ENCODE data around the gene KRTAP10-1.
"Not testable (repeated sequence)": the region's sequence is repeated elsewhere in the genome, so short reads cannot be mapped to it uniquely, and the experiment has no call there.

KRTAP10-1 gene, protein sequence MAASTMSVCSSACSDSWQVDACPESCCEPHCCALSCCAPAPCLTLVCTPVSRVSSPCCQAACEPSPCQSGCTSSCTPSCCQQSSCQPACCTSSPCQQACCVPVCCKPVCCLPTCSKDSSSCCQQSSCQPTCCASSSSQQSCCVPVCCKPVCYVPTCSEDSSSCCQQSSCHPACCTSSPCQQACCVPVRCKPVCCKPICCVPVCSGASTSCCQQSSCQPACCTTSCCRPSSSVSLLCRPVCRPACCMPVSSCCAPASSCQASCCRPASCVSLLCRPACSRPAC

GRCh38 chr21:44539991-44540666 lies at the start of gene KRTAP10-1:
TSS of gene KRTAP10-1 (minus strand) at chr21:44540195. CDS start at chr21:44540150, 45 bp downstream.
- FAIRE-seq, result no peak

DNA sequence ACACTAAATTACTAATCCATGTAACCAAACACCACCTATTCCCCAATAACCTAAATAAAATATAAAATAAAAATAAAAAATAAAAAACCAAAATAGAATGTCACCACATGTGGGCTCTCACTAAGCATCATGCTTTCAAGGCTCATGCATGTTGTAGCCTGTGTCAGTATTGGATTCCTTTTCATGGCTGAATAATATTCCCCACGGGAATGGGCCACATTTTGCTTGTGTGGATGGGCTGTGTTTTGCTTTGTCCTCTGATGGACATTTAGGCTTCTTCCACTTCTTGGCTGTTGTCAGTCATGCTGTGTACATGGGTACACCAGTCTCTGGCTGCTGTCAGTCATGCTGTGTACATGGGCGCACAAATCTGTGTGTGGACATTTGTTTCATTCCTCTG lies 49.1 kb upstream of the KRTAP10-1 start:
- FAIRE-seq, result no peak

GRCh38 chr21:44585892-44586291 lies 45.9 kb upstream of the KRTAP10-1 start:
- no peak for FAIRE-seq

- FAIRE-seq, result no peak
These were observed 43.8 kb upstream of the KRTAP10-1 start for GRCh38 chr21:44583800-44584147.

DNA sequence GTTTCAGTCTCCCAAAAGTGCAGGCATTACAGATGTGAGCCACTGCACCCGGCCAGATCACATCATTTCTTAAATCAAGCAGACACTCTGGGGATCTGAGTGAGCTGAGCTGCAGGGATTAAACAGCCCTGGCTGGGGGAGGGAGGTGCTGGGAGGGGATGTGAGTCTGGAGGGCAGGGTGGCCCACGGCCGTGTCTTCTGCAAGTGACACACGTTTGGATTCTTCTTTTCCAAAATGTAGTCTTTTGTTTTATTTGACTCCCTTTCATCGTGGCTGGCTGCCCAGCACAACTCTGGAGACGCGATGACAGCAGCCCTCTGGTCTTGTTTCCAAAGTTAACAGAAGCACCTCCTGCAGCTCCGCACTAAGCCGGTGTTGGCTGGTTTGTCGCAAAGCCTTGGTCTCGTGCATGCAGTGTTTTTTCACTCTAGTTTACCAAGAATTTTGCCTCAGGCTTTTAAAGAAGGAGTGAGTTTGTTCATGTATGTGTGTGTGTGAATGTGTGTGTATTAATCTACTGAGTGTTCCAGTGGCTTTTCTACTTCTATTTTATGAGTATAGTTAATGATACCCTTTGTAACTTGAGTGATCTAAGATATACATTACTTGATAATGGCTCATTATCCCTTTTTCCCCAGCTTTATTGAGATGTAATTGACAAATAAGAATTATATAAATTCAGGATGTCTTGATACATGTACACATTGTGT lies 43.2 kb upstream of the KRTAP10-1 start:
- FAIRE-seq, result no peak

- no peak for FAIRE-seq
These were observed 42.1 kb upstream of the KRTAP10-1 start for GRCh38 chr21:44582055-44582454.

DNA sequence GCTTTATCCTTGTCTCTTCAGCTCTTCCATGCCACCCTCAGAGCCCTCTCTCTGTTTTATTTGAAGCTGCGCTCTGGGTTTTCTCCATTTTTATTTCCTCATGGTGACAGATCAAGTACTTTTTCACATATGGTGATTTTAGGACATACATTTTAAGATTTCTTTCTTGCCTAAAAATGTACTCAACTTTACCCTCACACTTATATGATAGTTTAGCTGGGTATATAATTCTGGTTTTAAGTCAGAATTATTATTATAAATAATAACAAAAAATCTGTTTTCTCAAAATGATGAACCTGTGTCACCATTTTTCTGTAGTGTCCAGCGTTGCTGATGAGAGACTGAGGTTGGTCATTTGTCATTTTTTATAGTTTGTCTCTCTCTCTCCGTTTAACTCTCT lies 41.2 kb upstream of the KRTAP10-1 start:
- no peak for FAIRE-seq

GRCh38 chr21:44580231-44580821 lies 40.3 kb upstream of the KRTAP10-1 start, which contains the start of gene KRTAP10-5:
TSS of gene KRTAP10-5 (minus strand) at chr21:44580604. CDS start at chr21:44580578, 26 bp downstream.
- FAIRE-seq, result not testable (repeated sequence)

GRCh38 chr21:44579833-44580144 lies 39.8 kb upstream of the KRTAP10-1 start:
- FAIRE-seq, result no peak

- FAIRE-seq, result no peak
These were observed 39.2 kb upstream of the KRTAP10-1 start for GRCh38 chr21:44579056-44579832.

GRCh38 chr21:44578371-44579055 lies 38.5 kb upstream of the KRTAP10-1 start:
- no peak for FAIRE-seq

DNA sequence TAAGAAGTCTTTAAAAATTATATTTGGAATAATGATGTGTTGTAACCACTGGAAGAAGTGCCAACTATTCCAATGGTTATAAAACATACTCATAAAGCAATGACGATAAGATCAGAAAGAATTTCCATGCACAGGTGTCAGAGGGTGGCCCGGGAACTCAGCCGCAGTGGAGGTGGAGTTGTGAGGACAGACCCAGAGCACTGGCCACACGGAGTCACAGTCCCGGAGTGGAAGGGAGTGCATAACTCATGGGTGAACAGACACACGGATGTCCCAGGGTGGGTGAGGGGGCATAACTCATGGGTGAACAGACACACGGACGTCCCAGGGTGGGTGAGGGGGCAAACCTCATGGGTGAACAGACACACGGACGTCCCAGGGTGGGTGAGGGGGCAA lies 36.0 kb upstream of the KRTAP10-1 start:
- no peak for FAIRE-seq

DNA sequence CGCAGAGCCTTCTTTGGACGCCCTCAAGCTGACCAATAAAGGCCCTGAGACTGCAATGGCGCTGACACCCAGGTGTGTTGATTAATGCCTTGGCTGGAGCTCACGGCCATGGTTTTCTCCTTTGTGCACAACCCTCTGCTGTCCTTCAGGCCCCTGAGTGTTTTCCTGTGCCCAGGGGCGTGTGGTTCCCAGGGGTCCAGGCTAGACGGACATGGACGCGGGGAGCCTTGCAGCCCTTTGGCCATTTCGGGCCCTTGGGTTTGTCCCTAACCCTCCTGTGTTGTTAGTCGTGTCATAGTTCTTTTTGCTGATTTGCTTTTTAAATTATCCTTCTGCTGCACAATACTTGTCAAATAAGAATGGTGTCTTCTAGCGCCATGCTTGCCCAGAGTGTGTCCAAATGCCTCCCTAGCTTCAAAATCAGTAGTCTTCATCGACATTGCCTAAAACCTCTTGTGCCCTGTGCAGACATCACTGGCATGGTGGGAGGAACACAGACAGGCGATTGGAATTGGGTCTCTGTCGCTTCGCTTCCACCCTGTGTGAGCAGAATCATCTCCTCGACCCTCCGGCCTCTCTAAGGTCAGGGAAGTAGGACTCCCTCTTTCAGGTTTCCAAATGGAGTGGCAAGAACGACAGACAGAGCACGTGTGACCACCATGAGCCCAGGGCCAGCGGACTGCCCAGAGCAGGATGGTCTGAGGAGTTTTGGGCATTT lies 35.5 kb upstream of the KRTAP10-1 start:
- FAIRE-seq, result no peak

DNA sequence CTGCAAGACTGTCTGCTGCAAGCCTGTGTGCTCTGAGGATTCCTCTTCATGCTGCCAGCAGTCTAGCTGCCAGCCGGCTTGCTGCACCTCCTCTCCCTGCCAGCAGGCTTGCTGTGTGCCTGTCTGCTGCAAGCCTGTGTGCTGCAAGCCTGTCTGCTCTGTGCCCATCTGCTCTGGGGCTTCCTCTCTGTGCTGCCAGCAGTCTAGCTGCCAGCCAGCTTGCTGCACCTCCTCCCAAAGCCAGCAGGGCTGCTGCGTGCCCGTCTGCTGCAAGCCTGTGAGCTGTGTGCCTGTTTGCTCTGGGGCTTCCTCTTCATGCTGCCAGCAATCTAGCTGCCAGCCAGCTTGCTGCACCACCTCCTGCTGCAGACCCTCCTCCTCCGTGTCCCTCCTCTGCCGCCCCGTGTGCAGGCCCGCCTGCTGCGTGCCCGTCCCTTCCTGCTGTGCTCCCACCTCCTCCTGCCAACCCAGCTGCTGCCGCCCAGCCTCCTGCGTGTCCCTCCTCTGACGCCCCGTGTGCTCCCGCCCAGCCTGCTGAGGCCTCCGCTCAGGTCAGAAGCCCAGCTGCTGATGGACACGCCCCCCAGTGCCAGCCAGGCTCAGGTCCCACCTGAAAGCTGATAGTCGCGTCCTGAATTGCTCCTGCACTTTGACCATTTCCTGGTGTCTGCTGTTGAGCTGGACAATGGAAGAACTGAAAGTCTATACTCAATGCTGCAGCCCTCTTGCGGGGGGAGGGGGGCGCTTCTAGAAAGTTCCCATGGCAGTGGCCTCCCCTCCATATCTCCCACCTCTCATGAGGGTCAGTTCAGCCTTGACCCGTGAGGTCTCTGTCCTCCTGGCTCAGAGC lies 34.7 kb upstream of the KRTAP10-1 start:
- FAIRE-seq, result no peak

DNA sequence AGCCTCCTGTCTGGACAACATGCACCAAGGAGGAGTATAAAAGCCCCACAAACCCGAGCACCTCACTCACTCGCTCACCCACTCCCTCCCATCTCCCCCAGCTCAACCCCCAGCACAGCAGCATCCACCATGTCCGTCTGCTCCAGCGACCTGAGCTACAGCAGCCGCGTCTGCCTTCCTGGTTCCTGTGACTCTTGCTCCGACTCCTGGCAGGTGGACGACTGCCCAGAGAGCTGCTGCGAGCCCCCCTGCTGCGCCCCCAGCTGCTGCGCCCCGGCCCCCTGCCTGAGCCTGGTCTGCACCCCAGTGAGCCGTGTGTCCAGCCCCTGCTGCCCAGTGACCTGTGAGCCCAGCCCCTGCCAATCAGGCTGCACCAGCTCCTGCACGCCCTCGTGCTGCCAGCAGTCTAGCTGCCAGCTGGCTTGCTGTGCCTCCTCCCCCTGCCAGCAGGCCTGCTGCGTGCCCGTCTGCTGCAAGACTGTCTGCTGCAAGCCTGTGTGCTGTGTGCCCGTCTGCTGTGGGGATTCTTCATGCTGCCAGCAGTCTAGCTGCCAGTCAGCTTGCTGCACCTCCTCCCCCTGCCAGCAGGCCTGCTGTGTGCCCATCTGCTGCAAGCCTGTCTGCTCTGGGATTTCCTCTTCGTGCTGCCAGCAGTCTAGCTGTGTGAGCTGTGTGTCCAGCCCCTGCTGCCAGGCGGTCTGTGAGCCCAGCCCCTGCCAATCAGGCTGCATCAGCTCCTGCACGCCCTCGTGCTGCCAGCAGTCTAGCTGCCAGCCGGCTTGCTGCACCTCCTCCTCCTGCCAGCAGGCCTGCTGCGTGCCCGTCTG lies 33.8 kb upstream of the KRTAP10-1 start, which contains the start of gene KRTAP10-4:
TSS of gene KRTAP10-4 (plus strand) at position 100 of the 827 bp plus-strand sequence. CDS start at position 130, 30 bp downstream.
- FAIRE-seq, result not testable (repeated sequence)

DNA sequence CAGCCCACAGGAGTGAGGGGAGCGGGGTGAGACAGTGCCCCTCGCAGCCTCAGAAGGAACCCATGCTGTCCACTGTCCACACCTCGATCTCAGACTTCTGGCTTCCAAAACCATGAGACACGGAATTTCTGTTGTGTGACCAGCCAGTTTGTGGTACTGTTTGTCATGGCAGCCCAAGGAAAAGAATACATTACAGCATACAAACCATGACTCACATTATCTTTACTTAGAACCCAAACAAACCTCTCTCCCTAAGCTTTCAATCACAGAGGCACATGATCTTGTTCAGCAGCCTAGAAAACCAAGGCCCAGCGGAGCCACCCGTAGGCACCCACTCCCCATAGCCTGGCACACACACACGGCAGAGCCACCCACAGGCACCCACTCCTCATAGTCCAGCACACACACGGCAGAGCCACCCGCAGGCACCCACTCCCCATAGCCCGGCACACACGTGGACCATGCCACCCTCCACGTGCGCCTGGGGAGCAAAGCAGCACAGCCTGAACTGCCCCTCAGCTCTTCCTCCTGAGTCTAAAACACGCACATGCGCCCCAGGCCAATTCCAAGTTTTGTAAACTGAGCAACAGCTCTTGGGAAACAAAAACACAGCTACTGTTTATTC lies 33.1 kb upstream of the KRTAP10-1 start:
- no peak for FAIRE-seq

DNA sequence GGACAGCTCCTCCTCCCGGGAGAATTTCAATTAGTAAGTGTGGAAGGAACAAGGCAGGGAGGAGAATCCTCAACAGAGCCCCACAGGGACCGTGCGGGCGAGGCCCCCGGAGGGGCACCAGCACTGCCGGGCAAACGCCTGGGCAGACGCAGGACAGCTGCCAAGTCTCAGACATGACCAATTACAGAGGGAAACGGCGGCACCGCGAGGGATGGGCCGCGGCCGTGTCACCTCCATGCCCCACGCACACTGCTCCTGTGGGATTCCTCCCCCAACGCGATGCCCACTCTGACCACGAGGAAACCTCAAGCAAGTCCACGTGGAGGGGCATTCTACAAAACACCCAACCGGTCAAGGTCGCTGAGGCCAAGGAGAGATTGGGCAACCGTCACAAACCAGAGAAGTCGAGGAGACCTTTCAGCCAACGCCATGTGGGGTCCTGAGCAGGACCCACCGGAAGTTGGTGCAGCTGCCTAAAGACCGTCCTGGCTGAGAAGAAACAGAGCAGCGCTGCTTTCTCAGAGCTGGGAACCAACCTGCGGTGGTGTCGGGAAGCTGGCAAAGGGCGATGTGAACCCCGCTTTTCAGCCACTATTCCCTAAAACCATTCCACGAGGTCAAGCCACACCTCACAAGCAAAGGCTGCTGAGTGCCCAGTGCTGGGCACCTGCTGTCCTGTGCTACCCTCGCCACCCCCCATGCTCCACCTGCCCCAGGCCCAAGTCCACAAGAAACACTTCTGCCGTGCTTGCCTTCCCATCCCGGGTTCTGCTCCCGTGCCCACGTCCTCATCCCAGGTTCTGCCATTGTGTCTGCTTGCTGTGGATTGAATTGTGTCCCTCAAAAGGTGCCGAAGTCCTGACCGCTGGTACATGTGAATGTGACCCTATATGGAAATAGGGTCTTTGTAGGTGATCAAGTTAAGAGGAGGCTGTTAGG lies 32.1 kb upstream of the KRTAP10-1 start:
- no peak for FAIRE-seq

DNA sequence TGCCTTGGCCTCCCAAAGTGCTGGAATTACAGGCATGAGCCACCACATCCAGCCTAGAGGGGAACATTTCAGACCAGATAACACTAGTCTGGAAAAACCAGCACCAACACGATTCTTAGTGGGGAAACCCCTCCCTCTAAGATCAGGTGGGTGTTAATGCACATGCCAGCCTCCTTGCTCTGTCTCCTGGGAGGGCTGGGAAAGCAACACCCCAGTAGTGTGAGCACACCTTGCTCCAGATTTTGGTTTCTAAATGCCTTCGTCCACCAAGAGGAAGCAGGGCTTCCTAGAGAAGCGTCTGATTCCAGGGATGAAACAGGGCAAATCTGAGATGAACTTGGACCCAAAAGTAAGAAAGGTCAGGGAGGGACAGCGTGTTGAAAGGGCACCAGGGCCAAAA lies 31.3 kb upstream of the KRTAP10-1 start:
- no peak for FAIRE-seq
